NB4 (cell line): ENCODE results near the gene SKIC8.

ENCODE experiments used
- POLR2A ChIP-seq: IDR thresholded peaks from 2 replicates; pipeline ENCODE4 v1.6.1; 2011; ENCODE audit warnings: mild to moderate bottlenecking; ENCODE audit not compliant: insufficient read length; ENCODE audit errors: extremely low read depth
- TF ChIP-seq, protein P1 (sequence below): IDR thresholded peaks from one replicate; pipeline ENCODE4 v1.5.1; 2012; ENCODE audit warnings: low read depth, low read length
- TF ChIP-seq, protein P2 (sequence below): IDR thresholded peaks from 2 replicates; pipeline ENCODE4 v1.6.1; 2011; ENCODE audit warnings: low read depth, low read length

DNA sequence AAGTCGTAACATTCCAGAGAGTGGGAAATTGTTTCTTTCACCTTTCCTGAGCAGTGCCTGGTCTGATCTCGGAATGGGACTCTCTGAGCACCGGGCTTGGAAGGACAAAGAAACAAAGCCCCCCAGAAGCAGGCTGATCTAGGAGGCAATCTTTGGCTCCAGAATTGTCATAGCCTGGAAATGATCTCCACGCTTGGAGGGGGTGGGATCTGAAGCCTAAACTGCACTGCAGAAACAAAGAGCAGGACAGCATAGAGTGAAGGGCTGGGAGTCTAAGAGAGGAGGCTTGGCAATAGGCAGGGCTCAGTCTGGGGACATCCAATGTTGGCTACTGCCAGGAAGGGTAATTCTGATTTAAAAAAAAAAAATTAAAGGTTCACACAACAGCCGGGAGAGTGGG is 42.6 kb upstream of the SKIC8 start:
- TF ChIP-seq, protein P1, sequence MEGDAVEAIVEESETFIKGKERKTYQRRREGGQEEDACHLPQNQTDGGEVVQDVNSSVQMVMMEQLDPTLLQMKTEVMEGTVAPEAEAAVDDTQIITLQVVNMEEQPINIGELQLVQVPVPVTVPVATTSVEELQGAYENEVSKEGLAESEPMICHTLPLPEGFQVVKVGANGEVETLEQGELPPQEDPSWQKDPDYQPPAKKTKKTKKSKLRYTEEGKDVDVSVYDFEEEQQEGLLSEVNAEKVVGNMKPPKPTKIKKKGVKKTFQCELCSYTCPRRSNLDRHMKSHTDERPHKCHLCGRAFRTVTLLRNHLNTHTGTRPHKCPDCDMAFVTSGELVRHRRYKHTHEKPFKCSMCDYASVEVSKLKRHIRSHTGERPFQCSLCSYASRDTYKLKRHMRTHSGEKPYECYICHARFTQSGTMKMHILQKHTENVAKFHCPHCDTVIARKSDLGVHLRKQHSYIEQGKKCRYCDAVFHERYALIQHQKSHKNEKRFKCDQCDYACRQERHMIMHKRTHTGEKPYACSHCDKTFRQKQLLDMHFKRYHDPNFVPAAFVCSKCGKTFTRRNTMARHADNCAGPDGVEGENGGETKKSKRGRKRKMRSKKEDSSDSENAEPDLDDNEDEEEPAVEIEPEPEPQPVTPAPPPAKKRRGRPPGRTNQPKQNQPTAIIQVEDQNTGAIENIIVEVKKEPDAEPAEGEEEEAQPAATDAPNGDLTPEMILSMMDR, result no peak
- no peak for TF ChIP-seq POLR2A
- TF ChIP-seq, protein P2, sequence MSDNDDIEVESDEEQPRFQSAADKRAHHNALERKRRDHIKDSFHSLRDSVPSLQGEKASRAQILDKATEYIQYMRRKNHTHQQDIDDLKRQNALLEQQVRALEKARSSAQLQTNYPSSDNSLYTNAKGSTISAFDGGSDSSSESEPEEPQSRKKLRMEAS, result no peak
